B cell (primary cell): Measurements from ENCODE around the gene DPAGT1.

Source experiments
- EZH2 ChIP-seq: IDR thresholded peaks from 2 replicates; pipeline ENCODE4 v1.6.1; 2012; ENCODE audit warnings: borderline replicate concordance, low read depth, mild to moderate bottlenecking, moderate library complexity, low read length; ENCODE audit not compliant: insufficient read depth, poor library complexity, severe bottlenecking
- TF ChIP-seq, protein P1 (sequence below): fragments of 200-600 bp; IDR thresholded peaks from one replicate; pipeline ENCODE4 v1.8.0; 2022; ENCODE audit warnings: antibody characterized with exemption, mild to moderate bottlenecking

DNA sequence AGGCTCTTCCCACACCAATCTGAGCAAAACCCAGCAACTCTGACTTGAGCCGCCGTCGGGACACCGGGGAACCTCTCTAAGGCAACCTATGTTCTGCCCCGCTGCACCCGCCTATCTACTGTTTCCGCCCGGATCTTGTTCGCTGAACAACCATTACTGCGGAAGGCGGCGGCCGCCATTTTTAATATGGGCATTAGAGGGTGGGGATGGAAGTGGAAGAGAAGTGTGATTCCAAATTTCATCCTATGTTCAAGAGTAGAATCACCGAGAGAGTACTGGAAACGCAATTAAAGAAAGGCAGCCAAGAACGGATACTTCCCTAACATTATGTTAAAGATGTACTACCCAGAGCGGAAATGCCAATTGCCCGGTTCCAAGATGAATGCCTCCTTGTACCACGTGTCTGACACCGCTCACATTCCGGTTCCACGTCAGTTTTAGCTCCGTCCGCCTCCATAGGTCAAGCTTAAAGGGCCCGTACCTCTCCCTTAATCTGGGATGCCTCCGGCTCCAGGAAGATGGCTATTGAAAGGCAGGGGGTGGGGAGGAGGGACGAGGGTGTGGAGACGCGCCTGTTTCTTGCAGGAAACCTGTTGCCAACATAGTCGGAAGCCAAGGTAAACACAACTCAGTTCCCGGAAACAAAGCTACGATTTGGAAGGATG is at the start of gene DPAGT1:
- TF ChIP-seq, protein P1, sequence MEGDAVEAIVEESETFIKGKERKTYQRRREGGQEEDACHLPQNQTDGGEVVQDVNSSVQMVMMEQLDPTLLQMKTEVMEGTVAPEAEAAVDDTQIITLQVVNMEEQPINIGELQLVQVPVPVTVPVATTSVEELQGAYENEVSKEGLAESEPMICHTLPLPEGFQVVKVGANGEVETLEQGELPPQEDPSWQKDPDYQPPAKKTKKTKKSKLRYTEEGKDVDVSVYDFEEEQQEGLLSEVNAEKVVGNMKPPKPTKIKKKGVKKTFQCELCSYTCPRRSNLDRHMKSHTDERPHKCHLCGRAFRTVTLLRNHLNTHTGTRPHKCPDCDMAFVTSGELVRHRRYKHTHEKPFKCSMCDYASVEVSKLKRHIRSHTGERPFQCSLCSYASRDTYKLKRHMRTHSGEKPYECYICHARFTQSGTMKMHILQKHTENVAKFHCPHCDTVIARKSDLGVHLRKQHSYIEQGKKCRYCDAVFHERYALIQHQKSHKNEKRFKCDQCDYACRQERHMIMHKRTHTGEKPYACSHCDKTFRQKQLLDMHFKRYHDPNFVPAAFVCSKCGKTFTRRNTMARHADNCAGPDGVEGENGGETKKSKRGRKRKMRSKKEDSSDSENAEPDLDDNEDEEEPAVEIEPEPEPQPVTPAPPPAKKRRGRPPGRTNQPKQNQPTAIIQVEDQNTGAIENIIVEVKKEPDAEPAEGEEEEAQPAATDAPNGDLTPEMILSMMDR, result no peak
- TF ChIP-seq EZH2, result no peak
